ENCODE results near the gene PGS1.

Gene PGS1

DNA sequence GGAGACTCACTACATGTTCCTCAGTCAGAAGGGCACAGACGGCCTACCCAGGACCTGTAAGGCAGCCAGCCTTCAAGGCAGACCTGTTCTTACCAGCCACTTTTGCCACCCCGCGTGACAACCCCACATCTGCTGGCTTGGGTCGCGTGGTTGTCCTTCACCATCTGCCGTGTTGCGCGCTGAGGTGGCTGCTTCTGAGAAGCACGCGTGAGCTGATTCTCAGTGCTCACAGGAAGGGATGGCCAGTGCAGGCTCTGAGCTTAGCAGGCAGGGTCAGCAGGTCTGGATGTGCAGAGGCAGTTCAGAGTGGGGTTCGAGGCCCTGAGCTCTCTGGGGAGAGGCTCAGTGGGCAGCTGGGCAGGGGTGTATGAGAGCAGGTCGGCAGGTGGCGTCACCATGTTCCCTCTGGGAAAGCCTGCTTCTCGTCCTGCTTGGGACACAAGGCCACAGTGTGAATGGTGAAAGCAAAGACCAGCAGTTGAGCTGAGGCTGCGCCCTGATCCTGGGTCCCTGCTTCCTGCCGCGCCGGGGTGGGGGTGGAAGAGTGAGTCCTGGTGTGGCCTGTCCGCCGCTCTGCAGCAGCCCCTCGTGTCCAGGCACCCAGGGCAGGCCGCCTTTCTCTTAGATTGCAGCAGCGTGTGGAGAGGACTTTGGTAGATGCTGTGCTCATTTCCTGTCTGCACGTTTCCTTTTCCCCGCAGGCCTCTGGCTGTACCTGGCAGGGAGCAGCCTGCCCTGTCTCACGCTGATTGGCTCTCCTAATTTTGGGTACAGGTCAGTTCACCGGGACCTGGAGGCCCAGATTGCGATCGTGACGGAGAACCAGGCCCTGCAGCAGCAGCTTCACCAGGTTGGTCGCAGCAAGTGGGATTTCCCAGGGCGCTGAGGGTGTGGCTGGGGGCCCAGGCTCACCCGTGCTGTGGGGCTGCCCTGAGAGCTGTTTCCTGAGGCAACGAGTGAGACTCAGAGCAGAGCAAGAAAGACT, 36.0 kb downstream of the PGS1 start:
- DNase-seq: no peak

- peak; percentile 10 for DNase-seq
Measured at GRCh38 chr17:78415821-78416711, 37.6 kb downstream of the PGS1 start.

DNA sequence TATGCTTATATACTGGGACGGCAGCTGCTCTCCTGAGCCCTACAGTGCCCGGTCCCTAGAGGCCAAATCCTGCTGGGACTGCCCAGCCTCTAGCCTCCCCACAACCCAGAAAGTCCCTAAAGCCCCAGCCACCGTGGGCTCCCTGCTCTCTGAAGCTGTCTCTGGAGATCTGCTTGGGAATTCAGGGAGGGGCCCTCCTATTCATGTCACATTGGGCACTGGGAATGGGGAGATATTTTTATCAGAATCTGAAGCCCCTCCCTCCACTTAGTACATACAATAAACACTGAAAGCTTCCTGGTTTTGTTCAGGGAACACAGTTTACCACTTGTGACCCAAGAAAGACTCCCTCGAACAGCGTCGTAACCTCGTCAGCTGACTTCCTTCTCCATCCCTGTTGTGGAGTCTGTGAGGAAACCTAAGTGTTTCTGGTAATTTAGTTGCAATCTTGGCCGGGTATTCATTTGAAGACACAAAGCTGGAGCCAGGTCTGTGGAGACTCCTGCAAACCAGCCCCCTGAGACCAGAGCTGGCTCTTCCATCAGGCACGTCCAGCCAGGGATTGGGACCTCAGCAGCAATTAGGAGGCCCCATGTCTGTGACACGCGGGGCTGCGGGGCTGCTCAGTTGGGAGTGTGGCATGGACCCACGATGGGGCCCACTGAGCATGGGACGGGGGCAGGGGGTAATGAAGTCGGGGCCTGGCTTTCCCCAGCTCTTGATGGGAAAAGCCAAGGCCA, 38.5 kb downstream of the PGS1 start:
- no peak for DNase-seq

DNA sequence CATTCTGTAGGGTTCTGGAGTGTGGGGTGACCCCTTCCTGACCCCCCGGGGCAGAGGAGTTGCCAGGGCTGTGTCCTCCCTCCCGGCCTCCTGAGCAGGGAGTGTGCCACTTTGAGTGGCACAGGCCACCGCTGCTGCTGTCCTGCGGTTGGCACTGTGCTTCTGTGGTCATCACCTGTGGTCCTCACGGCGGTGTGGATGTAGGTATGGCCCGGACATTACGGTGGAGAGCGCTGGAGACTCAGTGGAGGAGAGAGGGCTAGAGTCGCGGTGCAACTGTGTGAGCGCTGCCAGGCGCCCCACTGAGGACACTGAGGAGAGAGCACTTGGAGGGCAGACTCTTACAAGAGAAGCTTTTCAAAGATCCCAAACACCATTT, 39.1 kb downstream of the PGS1 start:
- no peak for DNase-seq

DNA sequence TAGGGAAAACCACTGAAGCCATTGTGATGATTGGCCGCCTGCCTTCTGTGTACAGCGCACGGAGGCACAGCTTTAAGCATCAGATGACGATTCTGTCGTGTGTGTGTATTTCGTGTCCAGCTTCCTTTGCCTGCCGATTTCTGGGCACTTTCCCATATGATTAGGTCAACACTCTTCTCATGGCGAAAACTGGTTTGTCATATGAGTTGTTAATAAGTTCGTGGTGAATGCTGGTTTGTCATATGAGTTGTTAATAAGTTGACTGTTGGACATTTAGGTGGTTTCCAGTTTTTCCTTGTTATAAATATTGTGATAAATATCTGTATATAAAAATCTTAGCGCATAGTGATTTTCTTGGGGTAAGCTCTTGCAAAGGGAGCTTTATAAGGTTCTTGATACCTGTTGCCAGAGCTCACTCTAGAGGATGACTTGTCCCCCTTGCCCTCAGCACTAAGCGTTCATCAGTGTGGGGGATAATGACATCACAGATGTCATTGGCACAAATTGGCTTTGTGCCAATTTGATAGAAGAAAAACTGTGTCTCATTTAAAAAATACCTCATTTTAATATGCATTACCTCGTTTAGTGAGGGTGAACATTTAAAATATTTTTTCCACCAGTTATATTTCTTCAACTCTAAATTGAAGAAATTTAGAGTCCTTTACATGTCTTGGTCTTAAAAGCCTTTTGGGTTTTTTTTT, 40.0 kb downstream of the PGS1 start:
- no peak for DNase-seq

DNA sequence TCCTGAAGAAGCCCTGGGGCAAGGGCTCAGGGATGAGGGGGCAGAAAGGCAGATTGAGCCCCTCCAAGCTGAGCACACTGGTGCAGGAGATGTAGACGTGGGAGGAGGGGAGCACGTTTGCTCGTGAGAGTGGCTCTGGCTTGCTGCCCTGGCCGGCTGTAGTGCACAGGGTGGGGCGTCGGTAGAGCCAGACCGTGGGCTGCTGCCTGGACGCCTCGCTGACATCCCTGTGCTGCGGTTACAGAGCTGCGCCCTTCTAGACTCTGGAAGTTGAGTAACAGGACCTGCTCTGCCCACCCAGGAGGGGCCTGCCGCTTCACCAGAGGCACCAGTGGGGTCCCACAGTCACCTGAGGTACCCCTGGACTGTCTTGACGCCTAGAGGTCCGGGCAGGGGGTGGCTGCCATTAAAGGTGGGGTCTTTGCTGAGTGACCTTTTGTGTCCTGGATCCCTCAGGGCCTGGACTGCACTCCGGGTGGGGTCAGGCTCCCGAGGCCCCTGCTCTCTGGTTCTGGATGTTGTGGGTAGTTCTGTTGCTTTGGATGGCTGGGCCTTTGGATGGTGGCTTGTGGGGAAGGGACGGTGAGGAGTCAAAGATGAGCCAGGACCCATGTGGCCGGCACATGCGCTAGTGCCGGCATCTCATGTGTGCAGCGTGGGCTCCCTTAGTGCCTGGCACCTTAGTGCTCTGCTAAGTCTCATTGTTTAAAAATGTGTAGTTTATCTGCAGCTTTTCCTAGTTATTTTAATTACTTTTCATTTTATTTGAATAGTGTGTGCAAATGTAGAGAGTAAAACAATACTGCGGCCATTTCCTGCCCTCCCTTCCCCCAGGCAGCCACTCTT, 41.7 kb downstream of the PGS1 start:
- no peak for DNase-seq

- DNase-seq: no peak
Measured at GRCh38 chr17:78421084-78421533, 42.7 kb downstream of the PGS1 start.

GRCh38 chr17:78421534-78422266, 43.3 kb downstream of the PGS1 start:
- peak; percentile 27 for DNase-seq

DNA sequence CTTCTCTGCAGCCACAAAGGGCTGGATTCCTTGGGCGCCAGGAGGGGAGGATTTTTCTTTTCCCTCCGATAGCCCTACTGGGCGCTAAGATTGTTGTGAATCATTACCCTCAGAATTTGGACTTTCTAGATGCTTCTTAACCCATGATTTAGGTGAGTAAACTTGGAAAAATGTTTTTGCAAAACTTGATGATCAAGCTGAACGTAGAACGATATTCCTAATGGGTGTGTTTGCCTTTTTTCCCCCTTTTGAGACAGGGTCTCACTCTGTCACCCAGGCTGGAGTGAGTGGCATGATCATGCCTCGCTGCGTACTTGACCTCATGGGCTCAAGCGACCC, 43.8 kb downstream of the PGS1 start:
- no peak for DNase-seq

DNA sequence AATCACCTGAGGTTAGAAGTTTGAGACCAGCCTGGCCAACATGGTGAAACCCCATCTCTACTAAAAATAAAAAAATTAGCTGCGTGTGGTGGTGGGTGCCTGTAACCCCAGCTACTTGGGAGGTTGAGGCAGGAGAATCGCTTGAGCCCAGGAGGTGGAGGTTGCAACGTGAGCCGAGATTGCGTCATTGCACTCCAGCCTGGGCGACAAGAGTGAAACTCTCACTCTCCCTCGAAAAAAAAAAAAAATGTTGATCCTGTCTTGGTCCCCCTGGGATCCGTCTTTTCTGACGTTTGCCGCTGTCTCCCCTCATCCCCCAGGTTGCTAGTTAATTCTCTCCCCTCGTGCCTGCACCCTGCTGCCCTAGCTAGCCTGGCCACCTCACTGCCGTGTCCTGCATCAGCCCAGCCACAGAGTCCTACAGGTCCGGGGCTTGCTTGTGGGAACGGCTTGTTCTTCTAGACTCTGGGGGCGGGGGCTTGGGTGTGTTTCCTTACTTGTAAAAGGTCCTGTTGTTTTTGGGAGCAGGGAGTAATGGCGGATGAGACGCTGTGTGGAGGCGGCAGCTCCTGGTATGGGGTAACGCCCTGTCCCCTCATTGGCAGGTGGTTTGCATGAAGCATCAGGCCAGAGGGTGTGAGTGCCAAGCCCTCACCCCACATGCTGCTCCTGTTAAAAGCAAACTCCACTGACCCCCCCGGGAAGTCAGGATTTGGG, 44.6 kb downstream of the PGS1 start:
- no peak for DNase-seq

GRCh38 chr17:78423961-78424675, 45.7 kb downstream of the PGS1 start:
- DNase-seq: no peak

GRCh38 chr17:78425429-78425828, 47.0 kb downstream of the PGS1 start:
- DNase-seq: no peak

DNA sequence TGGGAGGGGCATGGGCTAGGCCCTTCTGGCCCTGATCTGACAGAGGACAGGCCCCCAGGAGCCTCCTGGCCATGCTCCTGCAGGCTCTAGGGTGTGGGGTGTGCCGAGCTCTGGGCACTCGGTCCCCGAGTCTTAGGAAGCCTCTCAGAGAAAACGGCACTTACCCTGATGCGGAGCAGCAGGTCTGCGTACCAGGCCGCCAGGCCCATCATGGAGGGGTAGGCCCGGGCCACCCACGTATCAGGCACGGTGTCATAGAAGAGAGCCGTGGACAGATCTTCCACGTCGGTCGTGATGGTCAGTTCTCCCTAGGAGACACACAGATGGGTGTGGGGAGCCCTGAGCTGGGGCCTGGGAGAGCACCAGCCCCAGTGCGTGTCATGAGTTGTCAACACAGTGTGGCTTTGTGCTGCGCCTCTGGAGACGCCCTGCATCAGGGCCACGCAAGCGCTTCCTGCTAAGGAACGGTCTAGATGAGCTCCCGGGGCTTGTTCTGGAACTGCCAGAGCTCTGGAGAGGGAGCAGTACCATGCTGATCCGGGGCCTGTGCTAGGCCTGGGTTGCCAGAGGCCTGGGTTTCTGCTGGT, 47.9 kb downstream of the PGS1 start:
- DNase-seq: no peak

DNA sequence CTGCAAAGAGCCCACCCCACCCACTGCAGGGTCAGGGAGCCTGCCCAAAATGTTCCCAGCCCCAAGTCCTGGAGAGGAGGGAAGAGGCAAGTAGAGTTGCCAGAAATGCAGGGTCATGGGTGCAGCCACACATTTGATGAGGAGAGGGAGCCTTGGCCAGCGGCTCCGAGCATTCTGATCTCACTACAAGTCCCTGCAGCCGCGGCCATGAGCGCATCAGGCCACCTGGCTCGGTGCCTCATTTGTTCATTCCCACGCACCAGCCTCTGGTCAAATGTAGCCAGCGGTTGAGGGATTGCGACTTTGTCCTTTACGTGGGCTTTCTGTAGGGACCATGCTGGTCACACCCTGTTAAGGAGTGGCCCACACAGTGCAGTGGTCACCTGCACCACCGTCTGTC, 48.7 kb downstream of the PGS1 start:
- DNase-seq: no peak

- DNase-seq: no peak
Measured at GRCh38 chr17:78428025-78428575, 49.7 kb downstream of the PGS1 start.

- no peak for DNase-seq
Measured at GRCh38 chr17:78428836-78429617, 50.6 kb downstream of the PGS1 start.

GRCh38 chr17:78429618-78429995, 51.2 kb downstream of the PGS1 start:
- no peak for DNase-seq
